ENCODE results near the gene MBL2. TPM values are rescaled to one million over a fixed set of nuclear protein-coding genes. Genes with fewer than 3 reads are reported as not detected.

MBL2 gene
- total and polyA plus RNA-seq, 2 donors (not counting 1 experiment from before 2014, with no cell fraction given), result not detected

DNA sequence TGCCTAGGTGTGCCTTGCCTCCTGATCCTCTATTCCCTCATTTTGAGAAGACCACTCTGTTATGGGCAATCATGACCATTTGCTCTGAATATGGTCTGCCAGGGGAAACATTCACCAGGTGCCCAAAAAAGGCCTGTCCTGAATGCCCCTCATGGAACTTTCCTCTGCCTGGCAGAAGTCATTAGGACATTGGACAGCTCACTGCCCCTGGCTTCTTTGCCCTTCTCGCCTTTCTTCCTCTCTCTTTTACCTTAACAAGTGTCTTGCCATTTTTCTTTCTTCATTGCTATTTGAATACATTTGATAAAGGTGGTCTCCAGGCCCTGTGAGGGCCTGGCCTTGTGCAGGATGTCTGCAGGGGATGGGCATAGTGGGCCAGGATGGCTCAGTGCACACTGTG, 20.3 kb downstream of the MBL2 start:
- WGBS (ENCODE audit: insufficient coverage), result no CpG with 5 or more reads among the region's 1 CpG

DNA sequence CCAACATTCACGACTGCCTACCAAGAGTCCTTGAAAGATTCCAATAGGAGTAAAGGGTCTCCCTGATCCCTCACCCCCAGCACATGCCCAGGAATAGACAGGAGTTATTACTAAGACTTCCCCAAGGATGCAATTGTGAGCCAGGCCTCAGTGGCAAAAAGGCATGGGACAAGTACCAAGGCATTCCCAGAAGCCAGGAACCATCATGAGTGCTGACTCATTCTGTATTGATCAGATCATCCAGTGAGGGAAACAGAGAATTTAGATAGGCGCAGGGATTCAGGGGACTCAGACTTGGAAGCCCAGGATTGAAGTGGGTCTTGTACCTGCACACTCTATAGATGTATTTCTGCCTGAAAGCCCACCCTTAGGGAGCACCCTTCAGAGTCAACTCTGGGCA, 21.2 kb downstream of the MBL2 start:
- H3K4me3 Mint-ChIP-seq, result no peak overlapping the region
- Histone ChIP-seq H3K4me1 (ENCODE audit: control insufficient read depth in 2 of 2, insufficient read depth in 2 of 2, low read length in 2 of 2) (no peaks in the 10 kb centered on the region), H3K27ac (ENCODE audit: low read length in 2 of 2) (no peak overlapping the region), H3K79me2 (ENCODE audit: control insufficient read depth, insufficient read depth, low read length) (no peaks in the 10 kb centered on the region), H3K36me3 (replicated peaks in 1 of 2; ENCODE audit: control extremely low read depth in 1 of 2, control insufficient read depth in 1 of 2, extremely low read depth in 1 of 2, insufficient read depth in 2 of 2, low read length in 1 of 2) (no peaks in the 10 kb centered on the region), H3K4me2 (replicated peaks; ENCODE audit: low read depth, low read length, poor library complexity, severe bottlenecking) (no peak overlapping the region), H4K20me1 (ENCODE audit: control insufficient read depth, insufficient read depth, low read length, poor library complexity, severe bottlenecking) (no peaks in the 10 kb centered on the region), H2AFZ (ENCODE audit: insufficient read depth, low read depth, low read length, poor library complexity, severe bottlenecking) (no peak overlapping the region), H3K9ac (ENCODE audit: low read length) (no peak overlapping the region), H3K27me3 (replicated peaks in 1 of 4; ENCODE audit: control extremely low read depth in 1 of 4, control insufficient read depth in 3 of 4, insufficient read depth in 4 of 4, low read length in 3 of 4) (no peaks in the 10 kb centered on the region), H3K9me3 (ENCODE audit: control extremely low read depth in 1 of 3, control insufficient read depth in 2 of 3, insufficient read depth in 1 of 3, low read length in 2 of 3) (no peaks in the 10 kb centered on the region), H3K4me3 (ENCODE audit: control extremely low read depth in 1 of 5, extremely low read depth in 1 of 5, insufficient read depth in 1 of 5, low read depth in 2 of 5, low read length in 4 of 5) (no peak overlapping the region)
- WGBS (ENCODE audit: insufficient coverage), result 100% methylated on average over 1 of the region's 2 CpGs
- ChIA-PET POLR2A (no interaction called here), CTCF (no interaction called here)
- H3K27me3 Mint-ChIP-seq, result no peaks in the 10 kb centered on the region
- no peak for TF ChIP-seq CTCF (IDR thresholded peaks at IDR 0.05)
- ATAC-seq (ENCODE audit: low read depth), result no peak
- intact Hi-C loops (cut with micrococcal nuclease), result no loop called here
- H3K27ac Mint-ChIP-seq, result no peak overlapping the region
- no peaks in the 10 kb centered on the region for H3K4me1 Mint-ChIP-seq
- DNase-seq, result no peak
- no peaks in the 10 kb centered on the region for H3K9me3 Mint-ChIP-seq (ENCODE audit: insufficient read depth)

More for the DNA sequence above, 20.3 kb downstream of the MBL2 start:
- no peak overlapping the region for H2AFZ ChIP-seq (ENCODE audit: insufficient read depth, low read depth, low read length, poor library complexity, severe bottlenecking)
- H3K4me1 Mint-ChIP-seq, result no peaks in the 10 kb centered on the region
- H3K27me3 Mint-ChIP-seq, result no peaks in the 10 kb centered on the region
- H4K20me1 ChIP-seq (ENCODE audit: control insufficient read depth, insufficient read depth, low read length, poor library complexity, severe bottlenecking), result no peaks in the 10 kb centered on the region
- no peak overlapping the region for H3K27ac Mint-ChIP-seq
- H3K4me2 ChIP-seq (replicated peaks; ENCODE audit: low read depth, low read length, poor library complexity, severe bottlenecking), result no peak overlapping the region
- intact Hi-C loops (cut with micrococcal nuclease), result no loop called here
- ATAC-seq (ENCODE audit: low read depth), result no peak
- H3K36me3 ChIP-seq (replicated peaks in 1 of 2; ENCODE audit: control extremely low read depth in 1 of 2, control insufficient read depth in 1 of 2, extremely low read depth in 1 of 2, insufficient read depth in 2 of 2, low read length in 1 of 2), result no peaks in the 10 kb centered on the region
- H3K9ac ChIP-seq (ENCODE audit: low read length), result no peak overlapping the region
- H3K9me3 Mint-ChIP-seq (ENCODE audit: insufficient read depth), result no peaks in the 10 kb centered on the region
- H3K79me2 ChIP-seq (ENCODE audit: control insufficient read depth, insufficient read depth, low read length), result no peaks in the 10 kb centered on the region
- H3K4me3 ChIP-seq (ENCODE audit: control extremely low read depth in 1 of 5, extremely low read depth in 1 of 5, insufficient read depth in 1 of 5, low read depth in 2 of 5, low read length in 4 of 5), result no peak overlapping the region
- CTCF ChIA-PET, result no interaction called here
- POLR2A ChIA-PET, result no interaction called here
- no peak for DNase-seq
- TF ChIP-seq EZH2 (IDR thresholded peaks at IDR 0.05; ENCODE audit: borderline replicate concordance, insufficient read depth, low read depth, low read length, poor library complexity, severe bottlenecking) (no peak), CTCF (IDR thresholded peaks at IDR 0.05) (no peak)
- no peak overlapping the region for H3K4me3 Mint-ChIP-seq
- no peaks in the 10 kb centered on the region for H3K9me3 ChIP-seq (ENCODE audit: control extremely low read depth in 1 of 3, control insufficient read depth in 2 of 3, insufficient read depth in 1 of 3, low read length in 2 of 3)
- H3K4me1 ChIP-seq (ENCODE audit: control insufficient read depth in 2 of 2, insufficient read depth in 2 of 2, low read length in 2 of 2), result no peaks in the 10 kb centered on the region
- no peak overlapping the region for H3K27ac ChIP-seq (ENCODE audit: low read length in 2 of 2)
- no peaks in the 10 kb centered on the region for H3K27me3 ChIP-seq (replicated peaks in 1 of 4; ENCODE audit: control extremely low read depth in 1 of 4, control insufficient read depth in 3 of 4, insufficient read depth in 4 of 4, low read length in 3 of 4)

Measured in B cell (primary cell).